Caco-2 (cell line): ENCODE data around the gene UNC93A. TPM values are rescaled to one million over a fixed set of nuclear protein-coding genes. Genes with fewer than 3 reads are reported as not detected.

ENCODE experiments used
- BruUV-seq: library from RNA; stranded (reverse); fragments of 400-500 nt; replicated peaks from 2 replicates; lab custom pipeline; 2021; lab: Mats Ljungman, UMichigan
- CTCF ChIA-PET: fragments of 300-600 bp; sonication (Branson Sonifier 250); formaldehyde crosslinking; loops from one replicate; lab custom pipeline; 2022; ENCODE audit warnings: antibody characterized with exemption; lab: Charles Lee
- POLR2A ChIA-PET: fragments of 300-600 bp; sonication (Branson Sonifier 250); formaldehyde crosslinking; loops from one replicate; lab custom pipeline; 2022; ENCODE audit warnings: antibody characterized with exemption; lab: Charles Lee
- DNase-seq, 2 experiments: peaks; one replicate each; pipeline versions ENCODE4 v3.0.0 to v3.0.0-alpha.2; 2020 to 2022
- H3K27me3 ChIP-seq: replicated peaks from 2 replicates; pipeline ENCODE4 v1.6.0; 2011; ENCODE audit warnings: low read length; ENCODE audit not compliant: control insufficient read depth, insufficient read depth
- H3K36me3 ChIP-seq: 2 replicates; pipeline ENCODE4 v1.5.1; 2011; ENCODE audit warnings: low read length; ENCODE audit not compliant: control insufficient read depth, insufficient read depth
- H3K4me1 ChIP-seq: fragments of 250-450 bp; sonication (Bioruptor Pico); 2 replicates; pipeline ENCODE4 v1.5.1; 2020; ENCODE audit warnings: mild to moderate bottlenecking
- H3K4me3 ChIP-seq: 2 replicates; pipeline ENCODE4 v1.5.1; 2011; ENCODE audit warnings: low read depth, mild to moderate bottlenecking, control low read depth, low read length
- H3K9me3 ChIP-seq: fragments of 250-450 bp; sonication (Bioruptor Pico); 2 replicates; pipeline ENCODE4 v1.5.1; 2020; ENCODE audit warnings: mild to moderate bottlenecking, moderate library complexity
- H3K27ac Mint-ChIP-seq: one replicate; pipeline ENCODE4 v1.8.0; 2022; ENCODE audit warnings: mixed read lengths; ENCODE audit not compliant: unreplicated experiment
- H3K27me3 Mint-ChIP-seq: one replicate; pipeline ENCODE4 v1.8.0; 2022; ENCODE audit warnings: mixed read lengths; ENCODE audit not compliant: insufficient read depth, unreplicated experiment
- H3K36me3 Mint-ChIP-seq: one replicate; pipeline ENCODE4 v1.8.0; 2022; ENCODE audit warnings: mild to moderate bottlenecking, mixed read lengths; ENCODE audit not compliant: insufficient read depth, unreplicated experiment
- H3K4me1 Mint-ChIP-seq: one replicate; pipeline ENCODE4 v1.8.0; 2022; ENCODE audit warnings: low read depth, mixed read lengths; ENCODE audit not compliant: unreplicated experiment
- H3K4me3 Mint-ChIP-seq: one replicate; pipeline ENCODE4 v1.8.0; 2022; ENCODE audit warnings: mild to moderate bottlenecking, moderate library complexity, mixed read lengths; ENCODE audit not compliant: unreplicated experiment
- H3K9me3 Mint-ChIP-seq: one replicate; pipeline ENCODE4 v1.8.0; 2022; ENCODE audit warnings: mixed read lengths; ENCODE audit not compliant: unreplicated experiment
- CTCF ChIP-seq, 2 experiments: fragments of 200-600 bp in 1 of 2; IDR thresholded peaks; 1 replicate in 1 of 2; 2 replicates in 1 of 2; pipeline versions ENCODE4 v1.5.1 to v1.8.0; 2011 to 2022; ENCODE audit warnings: antibody characterized with exemption in 1 of 2, control low read depth in 1 of 2, inconsistent platforms in 1 of 2, low read depth in 1 of 2, low read length in 1 of 2, mild to moderate bottlenecking in 1 of 2, moderate library complexity in 1 of 2; ENCODE audit not compliant: insufficient read depth in 1 of 2, severe bottlenecking in 1 of 2, unreplicated experiment in 1 of 2
- intact Hi-C: fragments of 100-400 bp; cut with micrococcal nuclease; formaldehyde crosslinking; loops from one replicate; pipeline ENCODE4 v1.10.0; 2022; ENCODE audit not compliant: unreplicated experiment
- total RNA-seq: library from RNA; stranded (reverse); gene quantifications from 2 replicates; pipeline ENCODE4 v1.2.3, GENCODE V29; 2022

Gene UNC93A
- total RNA-seq, 1 experiment from 2014 or later, result 32.3 TPM

- intact Hi-C loops, result loop anchor here (1.0 to 2.0 kb wide), 5 partner anchors 7 to 129 kb away; no protein-coding TSS in a partner anchor
- Mint-ChIP-seq H3K36me3 (peaks cover 27% of the 10 kb centered on the region), H3K27me3 (no peaks in the 10 kb centered on the region), H3K4me1 (peaks cover 37% of the 10 kb centered on the region), H3K4me3 (peak overlapping the region; percentile 95), H3K27ac (peak overlapping the region; percentile 96), H3K9me3 (peaks cover 11% of the 10 kb centered on the region)
- DNase-seq, result peak; percentile 60 to 66
- Histone ChIP-seq H3K4me1 (peaks cover 27% of the 10 kb centered on the region), H3K36me3 (no peaks in the 10 kb centered on the region), H3K9me3 (no peaks in the 10 kb centered on the region; the same call in 1 of the 2 replicates), H3K27me3 (no peaks in the 10 kb centered on the region), H3K4me3 (peak overlapping the region; percentile 61)
- no TSS peak for BruUV-seq
- no peak for TF ChIP-seq CTCF (IDR thresholded peaks at IDR 0.05; ENCODE audit: insufficient read depth in 1 of 2, low read depth in 1 of 2, low read length in 1 of 2, severe bottlenecking in 1 of 2, unreplicated experiment in 1 of 2)
- ChIA-PET CTCF (interaction anchor here (0.6 kb wide), 1 partner anchor 74 kb away, joined by 4 read pairs; no protein-coding TSS in a partner anchor), POLR2A (interaction anchor here (0.5 to 3.1 kb wide), 9 partner anchors 8 to 229 kb away, joined by 3 to 20 read pairs (median 4); no protein-coding TSS in a partner anchor)
Measured at GRCh38 chr6:167349631-167350274, 58.6 kb downstream of the UNC93A start.

- peaks cover 27% of the 10 kb centered on the region for H3K36me3 Mint-ChIP-seq
- BruUV-seq, result TSS peak; percentile 70
- peaks cover 27% of the 10 kb centered on the region for H3K4me1 ChIP-seq
- intact Hi-C loops, result loop anchor here (1.0 to 2.0 kb wide), 5 partner anchors 8 to 129 kb away; no protein-coding TSS in a partner anchor
- ChIA-PET CTCF (interaction anchor here (1.2 to 1.4 kb wide), 2 partner anchors 69 to 127 kb away, joined by 3 to 8 read pairs; no protein-coding TSS in a partner anchor), POLR2A (interaction anchor here (0.5 to 3.1 kb wide), 6 partner anchors 8 to 125 kb away, joined by 3 to 20 read pairs (median 6); no protein-coding TSS in a partner anchor)
- DNase-seq, result peak in 1 of 2 experiments; percentile 11
- peak overlapping the region; percentile 61 for H3K4me3 ChIP-seq
- peak overlapping the region; percentile 96 for H3K27ac Mint-ChIP-seq
- H3K27me3 ChIP-seq, result no peaks in the 10 kb centered on the region
- no peaks in the 10 kb centered on the region for H3K36me3 ChIP-seq
- peaks cover 10% of the 10 kb centered on the region for H3K9me3 Mint-ChIP-seq
- H3K27me3 Mint-ChIP-seq, result no peaks in the 10 kb centered on the region
- H3K9me3 ChIP-seq, result no peaks in the 10 kb centered on the region; the same call in 1 of the 2 replicates
- no peak for TF ChIP-seq CTCF (IDR thresholded peaks at IDR 0.05; ENCODE audit: insufficient read depth in 1 of 2, low read depth in 1 of 2, low read length in 1 of 2, severe bottlenecking in 1 of 2, unreplicated experiment in 1 of 2)
- peak overlapping the region; percentile 95 for H3K4me3 Mint-ChIP-seq
- peaks cover 31% of the 10 kb centered on the region for H3K4me1 Mint-ChIP-seq
Measured at GRCh38 chr6:167350275-167350696, 59.2 kb downstream of the UNC93A start.
